GM19043 (cell line): ENCODE measurements around the gene LMO4.

Source experiments
- ATAC-seq: cut with Tn5 transposase; IDR thresholded peaks from one replicate; pipeline ENCODE4 v1.9.1; 2021; ENCODE audit warnings: low read depth; ENCODE audit not compliant: unreplicated experiment

The LMO4 gene

GRCh38 chr1:87356591-87356990 lies 27.9 kb downstream of the LMO4 start:
- ATAC-seq, result no peak

- no peak for ATAC-seq
These were observed 29.5 kb downstream of the LMO4 start for GRCh38 chr1:87358219-87358618.

GRCh38 chr1:87359586-87359985 lies 30.9 kb downstream of the LMO4 start:
- ATAC-seq, result no peak

GRCh38 chr1:87362063-87362833 lies 33.6 kb downstream of the LMO4 start:
- ATAC-seq, result no peak

- ATAC-seq, result no peak
These were observed 34.2 kb downstream of the LMO4 start for GRCh38 chr1:87362834-87363426.

GRCh38 chr1:87367549-87367948 lies 38.9 kb downstream of the LMO4 start:
- no peak for ATAC-seq

- no peak for ATAC-seq
These were observed 40.2 kb downstream of the LMO4 start for GRCh38 chr1:87368907-87369306.

GRCh38 chr1:87369736-87370478 lies 41.2 kb downstream of the LMO4 start:
- no peak for ATAC-seq

GRCh38 chr1:87370544-87370943 lies 41.9 kb downstream of the LMO4 start:
- ATAC-seq, result no peak

- ATAC-seq, result no peak
These were observed 50.6 kb downstream of the LMO4 start for GRCh38 chr1:87379306-87379705.

- ATAC-seq, result no peak
These were observed 57.6 kb downstream of the LMO4 start for GRCh38 chr1:87386217-87386790.

- ATAC-seq, result no peak
These were observed 59.7 kb downstream of the LMO4 start for GRCh38 chr1:87388411-87388810.

- no peak for ATAC-seq
These were observed 60.3 kb downstream of the LMO4 start for GRCh38 chr1:87389011-87389410.

- ATAC-seq, result no peak
These were observed 60.9 kb downstream of the LMO4 start for GRCh38 chr1:87389546-87389945.

GRCh38 chr1:87392248-87393192 lies 63.8 kb downstream of the LMO4 start:
- ATAC-seq, result no peak

GRCh38 chr1:87393445-87394085 lies 64.9 kb downstream of the LMO4 start:
- ATAC-seq, result no peak

- no peak for ATAC-seq
These were observed 65.8 kb downstream of the LMO4 start for GRCh38 chr1:87394513-87394912.

GRCh38 chr1:87394982-87395381 lies 66.3 kb downstream of the LMO4 start:
- no peak for ATAC-seq
